HCT116 (cell line): ENCODE data around the gene TTC36. TPM values are rescaled to one million over a fixed set of nuclear protein-coding genes. Genes with fewer than 3 reads are reported as not detected.

Experiments used
- ATAC-seq: fragments of 200-7000 bp; cut with Tn5 transposase; 2 replicates; pipeline ENCODE4 v1.9.1; 2020; ENCODE audit warnings: mild to moderate bottlenecking, moderate library complexity
- BruUV-seq: library from RNA; stranded (reverse); fragments of 400-500 nt; replicated peaks from 2 replicates; lab custom pipeline; 2021; lab: Mats Ljungman, UMichigan
- CTCF ChIA-PET: fragments of 300-600 bp; sonication (Branson Sonifier 250); formaldehyde crosslinking; loops from one replicate; lab custom pipeline; 2021; ENCODE audit warnings: antibody characterized with exemption; lab: Charles Lee
- POLR2A ChIA-PET: fragments of 300-600, 350-600 bp; sonication (Branson Sonifier 250); formaldehyde crosslinking; loops from one replicate; lab custom pipeline; 2021; ENCODE audit warnings: antibody characterized with exemption; lab: Charles Lee
- RAD21 ChIA-PET, 2 experiments: fragments of 300-600 bp; sonication (Branson Sonifier 250); formaldehyde crosslinking; loops; one replicate each; lab custom pipeline; 2023; ENCODE audit warnings: low total read pairs in 2 of 2; ENCODE audit not compliant: uncharacterized antibody in 2 of 2, unreplicated experiment in 2 of 2, low non-redundant PET in 1 of 2; lab: Charles Lee
- DNase-seq: peaks from one replicate; pipeline ENCODE4 v3.0.0-alpha.2; 2010; ENCODE audit warnings: low read depth, low spot score
- H2AFZ ChIP-seq: fragments of 200-600 bp; shearing (Covaris generic), sonication (generic); 2 replicates; pipeline ENCODE4 v1.6.1; 2017; ENCODE audit warnings: low read depth, mixed run types, mixed read lengths, antibody characterized with exemption, low read length; ENCODE audit not compliant: poor library complexity, severe bottlenecking
- H3K27ac ChIP-seq: 2 replicates; pipeline ENCODE4 v1.5.1; 2012; ENCODE audit warnings: low read depth, low read length
- H3K27me3 ChIP-seq: fragments of 200-600 bp; sonication (generic); 2 replicates; pipeline ENCODE4 v1.6.1; 2016; ENCODE audit warnings: mixed run types, low read length, mixed read lengths; ENCODE audit not compliant: insufficient read depth
- H3K36me3 ChIP-seq, 2 experiments: fragments of 200-500 bp in 1 of 2; fragments of 200-600 bp in 1 of 2; sonication (Bioruptor generic) in 1 of 2; sonication (generic) in 1 of 2; 2 replicates each; pipeline versions ENCODE4 v1.5.1 to v1.6.1; 2014 to 2016; ENCODE audit warnings: low read length in 2 of 2, inconsistent platforms in 1 of 2, mixed read lengths in 1 of 2, mixed run types in 1 of 2; ENCODE audit not compliant: insufficient read depth in 2 of 2, control insufficient read depth in 1 of 2
- H3K4me1 ChIP-seq, 2 experiments: fragments of 200-600 bp in 1 of 2; sonication (generic) in 1 of 2; 2 replicates each; pipeline versions ENCODE4 v1.5.1 to v1.6.1; 2012 to 2017; ENCODE audit warnings: low read length in 2 of 2, inconsistent platforms in 1 of 2, mild to moderate bottlenecking in 1 of 2, mixed read lengths in 1 of 2, mixed run types in 1 of 2, moderate library complexity in 1 of 2; ENCODE audit not compliant: insufficient read depth in 2 of 2, control insufficient read depth in 1 of 2
- H3K4me2 ChIP-seq: fragments of 200-600 bp; sonication (generic); 2 replicates; pipeline ENCODE4 v1.6.1; 2017; ENCODE audit warnings: mixed run types, low read length, mixed read lengths
- H3K4me3 ChIP-seq, 2 experiments: fragments of 200-600 bp in 1 of 2; sonication (generic) in 1 of 2; replicated peaks in 1 of 2; 2 replicates each; pipeline ENCODE4 v1.5.1; 2011 to 2016; ENCODE audit warnings: low read length in 2 of 2, control low read depth in 1 of 2, low read depth in 1 of 2, mild to moderate bottlenecking in 1 of 2, mixed read lengths in 1 of 2, mixed run types in 1 of 2
- H3K79me2 ChIP-seq: fragments of 200-600 bp; sonication (generic); 2 replicates; pipeline ENCODE4 v1.6.1; 2017; ENCODE audit warnings: mild to moderate bottlenecking, mixed run types, low read length, moderate library complexity, mixed read lengths; ENCODE audit not compliant: insufficient read depth
- H3K9ac ChIP-seq: fragments of 200-600 bp; sonication (generic); 2 replicates; pipeline ENCODE4 v1.6.1; 2016; ENCODE audit warnings: low read length, mixed read lengths
- H3K9me2 ChIP-seq: fragments of 200-600 bp; sonication (generic), shearing (Covaris generic); 2 replicates; pipeline ENCODE4 v1.6.1; 2017; ENCODE audit warnings: mixed run types, mild to moderate bottlenecking, moderate library complexity; ENCODE audit not compliant: insufficient read depth
- H3K9me3 ChIP-seq, 2 experiments: fragments of 200-500 bp in 1 of 2; fragments of 200-600 bp in 1 of 2; sonication (Bioruptor generic) in 1 of 2; sonication (generic) in 1 of 2; 2 replicates each; pipeline ENCODE4 v1.6.1; 2014 to 2017; ENCODE audit warnings: low read length in 2 of 2, mixed read lengths in 2 of 2, inconsistent platforms in 1 of 2, low read depth in 1 of 2, mild to moderate bottlenecking in 1 of 2, mixed run types in 1 of 2, moderate library complexity in 1 of 2; ENCODE audit not compliant: control insufficient read depth in 1 of 2, insufficient read depth in 1 of 2
- H4K20me1 ChIP-seq: fragments of 200-600 bp; sonication (generic), shearing (Covaris generic); 2 replicates; pipeline ENCODE4 v1.6.1; 2017; ENCODE audit warnings: mixed run types, mild to moderate bottlenecking, moderate library complexity; ENCODE audit not compliant: insufficient read depth
- CBX3 ChIP-seq: IDR thresholded peaks from 2 replicates; pipeline ENCODE4 v1.6.1; 2012; ENCODE audit warnings: low read depth
- CEBPB ChIP-seq: IDR thresholded peaks from 2 replicates; pipeline ENCODE4 v1.6.1; 2012; ENCODE audit warnings: low read depth
- POLR2A ChIP-seq: IDR thresholded peaks from 2 replicates; pipeline ENCODE4 v1.7.0; 2011; ENCODE audit warnings: borderline replicate concordance; ENCODE audit not compliant: insufficient read depth, insufficient read length; ENCODE audit errors: extremely low read depth
- POLR2AphosphoS5 ChIP-seq: IDR thresholded peaks from 2 replicates; pipeline ENCODE4 v1.6.1; 2011; ENCODE audit warnings: mild to moderate bottlenecking, low read depth, low read length, moderate library complexity
- RAD21 ChIP-seq: IDR thresholded peaks from 2 replicates; pipeline ENCODE4 v1.6.1; 2012; ENCODE audit warnings: low read depth, mild to moderate bottlenecking
- SIN3A ChIP-seq: IDR thresholded peaks from 2 replicates; pipeline ENCODE4 v1.6.1; 2012; ENCODE audit warnings: low read depth
- ZBTB33 ChIP-seq: IDR thresholded peaks from 2 replicates; pipeline ENCODE4 v1.6.1; 2011; ENCODE audit warnings: mild to moderate bottlenecking, low read length, moderate library complexity; ENCODE audit not compliant: insufficient replicate concordance; ENCODE audit errors: extremely low read depth
- intact Hi-C: fragments of 100-400 bp; cut with micrococcal nuclease; formaldehyde crosslinking; loops from 2 replicates; pipeline ENCODE4 v1.10.0; 2022
- total RNA-seq: library from RNA; stranded (reverse); gene quantifications from one replicate; pipeline ENCODE4 v1.2.1, GENCODE V29; 2021; ENCODE audit not compliant: unreplicated experiment
- TF ChIP-seq, protein P1 (sequence below): IDR thresholded peaks from 2 replicates; pipeline ENCODE4 v1.6.1; 2012
- TF ChIP-seq, protein P2 (sequence below): IDR thresholded peaks from 2 replicates; pipeline ENCODE4 v1.6.1; 2012

The TTC36 gene
- total RNA-seq, 1 experiment from 2014 or later: 0.47 TPM

- no peaks in the 10 kb centered on the region for H4K20me1 ChIP-seq
- H3K27ac ChIP-seq: no peak overlapping the region
- H3K4me3 ChIP-seq: no peak overlapping the region
- no peak overlapping the region for H3K9ac ChIP-seq
- no peak for TF ChIP-seq POLR2A
- TF ChIP-seq ZBTB33: no peak
- ATAC-seq (no peak), DNase-seq (no peak)
- BruUV-seq: no TSS peak
- no peak overlapping the region for H3K4me2 ChIP-seq
- H3K9me2 ChIP-seq: no peaks in the 10 kb centered on the region
- H3K27me3 ChIP-seq: no peaks in the 10 kb centered on the region
- H3K9me3 ChIP-seq: no peaks in the 10 kb centered on the region
- no peaks in the 10 kb centered on the region for H3K79me2 ChIP-seq
- H2AFZ ChIP-seq: no peak overlapping the region
- CTCF ChIA-PET: no interaction called here
- intact Hi-C loops: no loop called here
- peaks cover 0 to 2% of the 10 kb centered on the region in 2 experiments; a peak in 1 of 4 replicates for H3K36me3 ChIP-seq
- RAD21 ChIA-PET: no interaction called here
- POLR2A ChIA-PET: no interaction called here
- no peaks in the 10 kb centered on the region for H3K4me1 ChIP-seq
Measured at GRCh38 chr11:118544647-118545010, 17.4 kb downstream of the TTC36 start.

GRCh38 chr11:118545533-118545932, 18.3 kb downstream of the TTC36 start:
- no peaks in the 10 kb centered on the region for H3K27me3 ChIP-seq
- H3K36me3 ChIP-seq: peaks cover 0 to 6% of the 10 kb centered on the region in 2 experiments; a peak in 1 of 4 replicates
- TF ChIP-seq, protein P1, sequence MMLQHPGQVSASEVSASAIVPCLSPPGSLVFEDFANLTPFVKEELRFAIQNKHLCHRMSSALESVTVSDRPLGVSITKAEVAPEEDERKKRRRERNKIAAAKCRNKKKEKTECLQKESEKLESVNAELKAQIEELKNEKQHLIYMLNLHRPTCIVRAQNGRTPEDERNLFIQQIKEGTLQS: no peak
- TF ChIP-seq SIN3A (no peak), POLR2AphosphoS5 (no peak), CEBPB (no peak), RAD21 (no peak), CBX3 (no peak), POLR2A (no peak)
- TF ChIP-seq, protein P2, sequence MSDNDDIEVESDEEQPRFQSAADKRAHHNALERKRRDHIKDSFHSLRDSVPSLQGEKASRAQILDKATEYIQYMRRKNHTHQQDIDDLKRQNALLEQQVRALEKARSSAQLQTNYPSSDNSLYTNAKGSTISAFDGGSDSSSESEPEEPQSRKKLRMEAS: no peak
- no peak overlapping the region for H3K4me2 ChIP-seq
- H3K9me2 ChIP-seq: no peaks in the 10 kb centered on the region
- RAD21 ChIA-PET: no interaction called here
- POLR2A ChIA-PET: no interaction called here
- no peak overlapping the region for H3K27ac ChIP-seq
- ATAC-seq: no peak
- no peaks in the 10 kb centered on the region for H3K79me2 ChIP-seq
- no peak overlapping the region for H3K4me3 ChIP-seq
- no peaks in the 10 kb centered on the region for H4K20me1 ChIP-seq
- intact Hi-C loops: no loop called here
- no peak overlapping the region for H3K9ac ChIP-seq
- H3K4me1 ChIP-seq: no peaks in the 10 kb centered on the region
- DNase-seq: no peak
- no TSS peak for BruUV-seq
- CTCF ChIA-PET: no interaction called here
- H3K9me3 ChIP-seq: no peaks in the 10 kb centered on the region
- no peak overlapping the region for H2AFZ ChIP-seq
